Measurements from ENCODE around the gene CBX8.

The CBX8 gene

GRCh38 chr17:79789943-79790804 lies 6.7 kb downstream of the CBX8 start:
- no peak for DNase-seq (ENCODE audit: extremely low read depth, low read depth)
- TF ChIP-seq CTCF (IDR thresholded peaks at IDR 0.05; ENCODE audit: low read depth, low read length, missing control alignments), result peak; percentile 73

GRCh38 chr17:79788989-79789942 lies 7.6 kb downstream of the CBX8 start:
- H3K4me3 ChIP-seq (replicated peaks; ENCODE audit: low read depth, low read length), result no peak overlapping the region
- no peak for DNase-seq (ENCODE audit: extremely low read depth, low read depth)
- TF ChIP-seq CTCF (IDR thresholded peaks at IDR 0.05; ENCODE audit: low read depth, low read length, missing control alignments), result no peak

More at GRCh38 chr17:79789943-79790804, 6.7 kb downstream of the CBX8 start:
- no peak overlapping the region for H3K4me3 ChIP-seq (replicated peaks; ENCODE audit: low read depth, low read length)

- no peak for DNase-seq (ENCODE audit: extremely low read depth, low read depth)
- TF ChIP-seq CTCF (IDR thresholded peaks at IDR 0.05; ENCODE audit: low read depth, low read length, missing control alignments), result no peak
- no peak overlapping the region for H3K4me3 ChIP-seq (replicated peaks; ENCODE audit: low read depth, low read length)
Measured at GRCh38 chr17:79788455-79788854, 8.4 kb downstream of the CBX8 start.

- DNase-seq (ENCODE audit: extremely low read depth, low read depth), result no peak
- TF ChIP-seq CTCF (IDR thresholded peaks at IDR 0.05; ENCODE audit: low read depth, low read length, missing control alignments), result no peak
- no peak overlapping the region for H3K4me3 ChIP-seq (replicated peaks; ENCODE audit: low read depth, low read length)
Measured at GRCh38 chr17:79786930-79787643, 9.8 kb downstream of the CBX8 start.

- no peak for TF ChIP-seq CTCF (IDR thresholded peaks at IDR 0.05; ENCODE audit: low read depth, low read length, missing control alignments)
- DNase-seq (ENCODE audit: extremely low read depth, low read depth), result no peak
- H3K4me3 ChIP-seq (replicated peaks; ENCODE audit: low read depth, low read length), result no peak overlapping the region
Measured at GRCh38 chr17:79785900-79786810, 10.7 kb downstream of the CBX8 start.

All from HFF-Myc (cell line).